Subcutaneous abdominal adipose tissue (tissue), 5 donors: Measurements from ENCODE around the gene TTLL6.

Source experiments
- H3K27ac ChIP-seq: one replicate; pipeline ENCODE4 v1.7.0; 2013; ENCODE audit warnings: low read depth, mild to moderate bottlenecking, inconsistent platforms, low read length, moderate library complexity
- H3K27me3 ChIP-seq, 5 donors: one replicate each; pipeline ENCODE4 v1.7.0; 2013; ENCODE audit warnings: low read length in 5 of 5, inconsistent platforms in 1 of 5; ENCODE audit not compliant: control insufficient read depth in 5 of 5, insufficient read depth in 4 of 5
- H3K36me3 ChIP-seq, 5 donors: one replicate each; pipeline ENCODE4 v1.7.0; 2013; ENCODE audit warnings: low read length in 5 of 5; ENCODE audit not compliant: control insufficient read depth in 5 of 5, insufficient read depth in 5 of 5
- H3K4me1 ChIP-seq, 5 donors: one replicate each; pipeline ENCODE4 v1.7.0; 2013; ENCODE audit warnings: low read length in 5 of 5, mild to moderate bottlenecking in 3 of 5, moderate library complexity in 1 of 5; ENCODE audit not compliant: control insufficient read depth in 5 of 5, insufficient read depth in 5 of 5
- H3K4me3 ChIP-seq, 5 donors: one replicate each; pipeline ENCODE4 v1.7.0; 2013; ENCODE audit warnings: low read length in 5 of 5, low read depth in 1 of 5
- H3K9ac ChIP-seq, 5 donors: one replicate each; pipeline ENCODE4 v1.7.0; 2013; ENCODE audit warnings: low read length in 5 of 5, mild to moderate bottlenecking in 4 of 5, moderate library complexity in 3 of 5
- H3K9me3 ChIP-seq, 5 donors: one replicate each; pipeline ENCODE4 v1.7.0; 2013; ENCODE audit warnings: low read length in 5 of 5; ENCODE audit not compliant: control insufficient read depth in 5 of 5
- donor health status: healthy.
- donor health status: healthy.
- donor health status: healthy.
- donor health status: healthy.
- donor health status: healthy.

The TTLL6 gene

GRCh38 chr17:48753794-48754499 is 63.1 kb downstream of the TTLL6 start:
- Histone ChIP-seq H3K4me1 (peaks cover 1 to 36% (median 21%) of the 10 kb centered on the region in 5 donors), H3K4me3 (no peak overlapping the region), H3K27ac (no peak overlapping the region), H3K36me3 (no peaks in the 10 kb centered on the region), H3K9ac (no peak overlapping the region), H3K27me3 (peaks cover 64 to 89% (median 80%) of the 10 kb centered on the region in 5 donors), H3K9me3 (no peaks in the 10 kb centered on the region)

GRCh38 chr17:48752399-48753288 is 64.4 kb downstream of the TTLL6 start:
- H3K9me3 ChIP-seq: no peaks in the 10 kb centered on the region
- peaks cover 68 to 93% (median 83%) of the 10 kb centered on the region in 5 donors for H3K27me3 ChIP-seq
- H3K27ac ChIP-seq: no peak overlapping the region
- no peak overlapping the region for H3K4me3 ChIP-seq
- no peak overlapping the region for H3K9ac ChIP-seq
- no peaks in the 10 kb centered on the region for H3K36me3 ChIP-seq
- peaks cover 1 to 33% (median 21%) of the 10 kb centered on the region in 5 donors for H3K4me1 ChIP-seq

- no peaks in the 10 kb centered on the region for H3K36me3 ChIP-seq
- H3K4me1 ChIP-seq: peaks cover 1 to 31% (median 21%) of the 10 kb centered on the region in 5 donors
- H3K9ac ChIP-seq: no peak overlapping the region
- H3K9me3 ChIP-seq: no peaks in the 10 kb centered on the region
- no peak overlapping the region for H3K27ac ChIP-seq
- H3K4me3 ChIP-seq: no peak overlapping the region
- H3K27me3 ChIP-seq: peaks cover 69 to 93% (median 84%) of the 10 kb centered on the region in 5 donors
These were observed 65.2 kb downstream of the TTLL6 start for GRCh38 chr17:48751733-48752398.

- Histone ChIP-seq H3K27me3 (peaks cover 65 to 95% (median 87%) of the 10 kb centered on the region in 5 donors), H3K4me1 (peaks cover 1 to 35% (median 21%) of the 10 kb centered on the region in 5 donors), H3K9ac (no peak overlapping the region), H3K9me3 (no peaks in the 10 kb centered on the region), H3K36me3 (no peaks in the 10 kb centered on the region), H3K27ac (no peak overlapping the region), H3K4me3 (no peak overlapping the region)
These were observed 65.9 kb downstream of the TTLL6 start for GRCh38 chr17:48751172-48751571.

- H3K4me1 ChIP-seq: peaks cover 1 to 24% (median 15%) of the 10 kb centered on the region in 5 donors
- H3K27ac ChIP-seq: no peak overlapping the region
- H3K9me3 ChIP-seq: no peaks in the 10 kb centered on the region
- H3K9ac ChIP-seq: no peak overlapping the region
- no peaks in the 10 kb centered on the region for H3K36me3 ChIP-seq
- H3K4me3 ChIP-seq: no peak overlapping the region
- peaks cover 60 to 100% (median 90%) of the 10 kb centered on the region in 5 donors for H3K27me3 ChIP-seq
These were observed 67.1 kb downstream of the TTLL6 start for GRCh38 chr17:48749621-48750553.

GRCh38 chr17:48748718-48749566 is 68.1 kb downstream of the TTLL6 start:
- H3K4me1 ChIP-seq: peaks cover 0 to 15% (median 8%) of the 10 kb centered on the region in 5 donors
- no peaks in the 10 kb centered on the region for H3K36me3 ChIP-seq
- no peak overlapping the region for H3K9ac ChIP-seq
- peaks cover 52 to 99% (median 86%) of the 10 kb centered on the region in 5 donors for H3K27me3 ChIP-seq
- H3K4me3 ChIP-seq: no peak overlapping the region
- no peak overlapping the region for H3K27ac ChIP-seq
- H3K9me3 ChIP-seq: no peaks in the 10 kb centered on the region

- Histone ChIP-seq H3K27me3 (peaks cover 53 to 99% (median 84%) of the 10 kb centered on the region in 5 donors), H3K4me3 (no peak overlapping the region), H3K9ac (no peak overlapping the region), H3K36me3 (no peaks in the 10 kb centered on the region), H3K4me1 (peaks cover 0 to 7% (median 0%) of the 10 kb centered on the region in 5 donors), H3K27ac (no peak overlapping the region), H3K9me3 (no peaks in the 10 kb centered on the region)
These were observed 69.3 kb downstream of the TTLL6 start for GRCh38 chr17:48747445-48748363.

- Histone ChIP-seq H3K27ac (no peak overlapping the region), H3K27me3 (peaks cover 52 to 99% (median 83%) of the 10 kb centered on the region in 5 donors), H3K9me3 (no peaks in the 10 kb centered on the region), H3K4me1 (peaks cover 0 to 7% (median 0%) of the 10 kb centered on the region in 5 donors), H3K36me3 (no peaks in the 10 kb centered on the region), H3K9ac (no peak overlapping the region), H3K4me3 (no peak overlapping the region)
These were observed 70.0 kb downstream of the TTLL6 start for GRCh38 chr17:48746916-48747444.
